ENCODE data around the gene MICU1.
"Not testable (repeated sequence)": the region's sequence is repeated elsewhere in the genome, so short reads cannot be mapped to it uniquely, and the experiment has no call there.

Gene MICU1

GRCh38 chr10:72351479-72351878 is 274.4 kb downstream of the MICU1 start:
- Histone ChIP-seq H2AFZ (ENCODE audit: low read depth, low read length, severe bottlenecking) (no peak overlapping the region), H3K9me3 (ENCODE audit: insufficient read depth, low read length) (no peaks in the 10 kb centered on the region), H3K27ac (ENCODE audit: low read depth, low read length) (no peak overlapping the region), H4K20me1 (ENCODE audit: low read depth, low read length) (no peaks in the 10 kb centered on the region), H3K9ac (ENCODE audit: low read length) (no peak overlapping the region), H3K79me2 (ENCODE audit: insufficient read depth, low read length) (peaks cover 58% of the 10 kb centered on the region), H3F3A (ENCODE audit: insufficient read depth) (0 out of 2 replicates have a peak, but pooled peaks cover 4% of the 10 kb centered on the region), H3K27me3 (ENCODE audit: low read length) (no peaks in the 10 kb centered on the region), H3K36me3 (ENCODE audit: low read length) (no peaks in the 10 kb centered on the region), H3K4me3 (ENCODE audit: insufficient read depth, low read length, poor library complexity, severe bottlenecking) (no peak overlapping the region), H3K4me2 (ENCODE audit: low read depth, low read length, poor library complexity, severe bottlenecking) (no peak overlapping the region), H3K9me2 (replicated peaks; ENCODE audit: insufficient read depth, low read length) (no peaks in the 10 kb centered on the region)
- TF ChIP-seq EZH2phosphoT487 (conservative IDR thresholded peaks at IDR 0.05; ENCODE audit: low read length) (no peak), CTCF (IDR thresholded peaks at IDR 0.05; ENCODE audit: insufficient read depth, low read length, poor library complexity, severe bottlenecking) (no peak)

GRCh38 chr10:72349438-72349837 is 276.4 kb downstream of the MICU1 start:
- Histone ChIP-seq H3F3A (ENCODE audit: insufficient read depth) (no peaks in the 10 kb centered on the region), H4K20me1 (ENCODE audit: low read depth, low read length) (no peaks in the 10 kb centered on the region), H3K9ac (ENCODE audit: low read length) (no peak overlapping the region), H3K9me2 (replicated peaks; ENCODE audit: insufficient read depth, low read length) (no peaks in the 10 kb centered on the region), H3K9me3 (ENCODE audit: insufficient read depth, low read length) (no peaks in the 10 kb centered on the region), H3K79me2 (ENCODE audit: insufficient read depth, low read length) (peaks cover 58% of the 10 kb centered on the region), H3K4me2 (ENCODE audit: low read depth, low read length, poor library complexity, severe bottlenecking) (no peak overlapping the region), H3K27me3 (ENCODE audit: low read length) (no peaks in the 10 kb centered on the region), H3K4me3 (ENCODE audit: insufficient read depth, low read length, poor library complexity, severe bottlenecking) (no peak overlapping the region), H3K36me3 (ENCODE audit: low read length) (no peaks in the 10 kb centered on the region), H3K27ac (ENCODE audit: low read depth, low read length) (no peak overlapping the region), H2AFZ (ENCODE audit: low read depth, low read length, severe bottlenecking) (no peak overlapping the region)
- TF ChIP-seq EZH2phosphoT487 (conservative IDR thresholded peaks at IDR 0.05; ENCODE audit: low read length) (no peak), CTCF (IDR thresholded peaks at IDR 0.05; ENCODE audit: insufficient read depth, low read length, poor library complexity, severe bottlenecking) (no peak)

GRCh38 chr10:72348282-72348681 is 277.6 kb downstream of the MICU1 start:
- Histone ChIP-seq H3K27ac (ENCODE audit: low read depth, low read length) (no peak overlapping the region), H3K4me3 (ENCODE audit: insufficient read depth, low read length, poor library complexity, severe bottlenecking) (no peak overlapping the region), H3K4me2 (ENCODE audit: low read depth, low read length, poor library complexity, severe bottlenecking) (no peak overlapping the region), H3K36me3 (ENCODE audit: low read length) (no peaks in the 10 kb centered on the region), H3K9me3 (ENCODE audit: insufficient read depth, low read length) (no peaks in the 10 kb centered on the region), H3F3A (ENCODE audit: insufficient read depth) (no peaks in the 10 kb centered on the region), H3K79me2 (ENCODE audit: insufficient read depth, low read length) (peaks cover 47% of the 10 kb centered on the region), H2AFZ (ENCODE audit: low read depth, low read length, severe bottlenecking) (no peak overlapping the region), H3K9ac (ENCODE audit: low read length) (no peak overlapping the region), H3K9me2 (replicated peaks; ENCODE audit: insufficient read depth, low read length) (no peaks in the 10 kb centered on the region), H4K20me1 (ENCODE audit: low read depth, low read length) (no peaks in the 10 kb centered on the region), H3K27me3 (ENCODE audit: low read length) (no peaks in the 10 kb centered on the region)
- no peak for TF ChIP-seq EZH2phosphoT487 (conservative IDR thresholded peaks at IDR 0.05; ENCODE audit: low read length)
- no peak for TF ChIP-seq CTCF (IDR thresholded peaks at IDR 0.05; ENCODE audit: insufficient read depth, low read length, poor library complexity, severe bottlenecking)

GRCh38 chr10:72346117-72346516 is 279.8 kb downstream of the MICU1 start:
- H3K9me3 ChIP-seq (ENCODE audit: insufficient read depth, low read length); H3K9me2 ChIP-seq (replicated peaks; ENCODE audit: insufficient read depth, low read length); H3K4me3 ChIP-seq (ENCODE audit: insufficient read depth, low read length, poor library complexity, severe bottlenecking); H3K27me3 ChIP-seq (ENCODE audit: low read length); H3K4me2 ChIP-seq (ENCODE audit: low read depth, low read length, poor library complexity, severe bottlenecking); H3F3A ChIP-seq (ENCODE audit: insufficient read depth); H3K9ac ChIP-seq (ENCODE audit: low read length); H3K27ac ChIP-seq (ENCODE audit: low read depth, low read length); H4K20me1 ChIP-seq (ENCODE audit: low read depth, low read length); H2AFZ ChIP-seq (ENCODE audit: low read depth, low read length, severe bottlenecking); H3K36me3 ChIP-seq (ENCODE audit: low read length): not testable (repeated sequence)
- H3K79me2 ChIP-seq (ENCODE audit: insufficient read depth, low read length) = peaks cover 25% of the 10 kb centered on the region; the same call in 1 of the 2 replicates

Data from SU-DHL-6 (cell line).